ENCODE data around the gene YEATS4. TPM values are rescaled to one million over a fixed set of nuclear protein-coding genes. Genes with fewer than 3 reads are reported as not detected.

YEATS4 gene
- total RNA-seq, 6 experiments from 2014 or later, result 7.3 to 11.1 (median 10.4) TPM

GRCh38 chr12:69343885-69344612 is 15.5 kb upstream of the YEATS4 start:
- H3K27me3 Mint-ChIP-seq (ENCODE audit: insufficient read depth), result peaks cover 38% of the 10 kb centered on the region
- DNase-seq, result no peak
- no peak overlapping the region for H3K4me3 Mint-ChIP-seq
- H3K27ac Mint-ChIP-seq, result no peak overlapping the region
- no peaks in the 10 kb centered on the region for H3K36me3 Mint-ChIP-seq (ENCODE audit: low read depth)
- TF ChIP-seq, protein P1, sequence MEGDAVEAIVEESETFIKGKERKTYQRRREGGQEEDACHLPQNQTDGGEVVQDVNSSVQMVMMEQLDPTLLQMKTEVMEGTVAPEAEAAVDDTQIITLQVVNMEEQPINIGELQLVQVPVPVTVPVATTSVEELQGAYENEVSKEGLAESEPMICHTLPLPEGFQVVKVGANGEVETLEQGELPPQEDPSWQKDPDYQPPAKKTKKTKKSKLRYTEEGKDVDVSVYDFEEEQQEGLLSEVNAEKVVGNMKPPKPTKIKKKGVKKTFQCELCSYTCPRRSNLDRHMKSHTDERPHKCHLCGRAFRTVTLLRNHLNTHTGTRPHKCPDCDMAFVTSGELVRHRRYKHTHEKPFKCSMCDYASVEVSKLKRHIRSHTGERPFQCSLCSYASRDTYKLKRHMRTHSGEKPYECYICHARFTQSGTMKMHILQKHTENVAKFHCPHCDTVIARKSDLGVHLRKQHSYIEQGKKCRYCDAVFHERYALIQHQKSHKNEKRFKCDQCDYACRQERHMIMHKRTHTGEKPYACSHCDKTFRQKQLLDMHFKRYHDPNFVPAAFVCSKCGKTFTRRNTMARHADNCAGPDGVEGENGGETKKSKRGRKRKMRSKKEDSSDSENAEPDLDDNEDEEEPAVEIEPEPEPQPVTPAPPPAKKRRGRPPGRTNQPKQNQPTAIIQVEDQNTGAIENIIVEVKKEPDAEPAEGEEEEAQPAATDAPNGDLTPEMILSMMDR (IDR thresholded peaks at IDR 0.05), result no peak
- H3K4me1 Mint-ChIP-seq (ENCODE audit: low read depth), result no peaks in the 10 kb centered on the region; the same call in 1 of the 2 replicates
- no peaks in the 10 kb centered on the region for H3K9me3 Mint-ChIP-seq

- no peak for DNase-seq
- H3K4me3 Mint-ChIP-seq, result no peak overlapping the region
- no peaks in the 10 kb centered on the region for H3K9me3 Mint-ChIP-seq
- peaks cover 33% of the 10 kb centered on the region for H3K27me3 Mint-ChIP-seq (ENCODE audit: insufficient read depth)
- H3K4me1 Mint-ChIP-seq (ENCODE audit: low read depth), result no peaks in the 10 kb centered on the region; the same call in 1 of the 2 replicates
- H3K27ac Mint-ChIP-seq, result no peak overlapping the region
- TF ChIP-seq, protein P1 (IDR thresholded peaks at IDR 0.05), result no peak
- no peaks in the 10 kb centered on the region for H3K36me3 Mint-ChIP-seq (ENCODE audit: low read depth)
Measured at GRCh38 chr12:69345077-69345476, 14.5 kb upstream of the YEATS4 start.

DNA sequence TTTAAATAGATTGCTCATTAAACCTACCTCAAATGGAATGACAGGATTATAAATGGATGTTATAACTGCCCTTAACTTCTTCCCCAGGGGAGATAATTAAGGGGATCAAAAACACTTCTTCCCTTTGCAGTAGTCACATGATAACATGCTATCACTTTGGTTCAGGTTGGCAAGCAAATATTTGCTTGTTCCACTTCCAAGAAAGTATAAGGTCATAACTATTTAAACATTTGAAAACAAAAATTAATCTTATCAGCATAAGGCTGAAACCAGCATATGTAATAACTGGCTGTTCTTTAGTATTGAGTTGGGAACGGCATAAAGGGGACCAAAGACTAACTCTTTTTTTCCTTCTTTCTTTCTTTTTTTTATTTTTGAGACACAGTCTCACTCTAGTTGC is 13.8 kb upstream of the YEATS4 start:
- TF ChIP-seq, protein P1 (IDR thresholded peaks at IDR 0.05), result no peak
- no peak for DNase-seq
- Mint-ChIP-seq H3K4me1 (ENCODE audit: low read depth) (no peaks in the 10 kb centered on the region; the same call in 1 of the 2 replicates), H3K27ac (no peak overlapping the region), H3K9me3 (no peaks in the 10 kb centered on the region), H3K4me3 (no peak overlapping the region), H3K27me3 (ENCODE audit: insufficient read depth) (peaks cover 31% of the 10 kb centered on the region), H3K36me3 (ENCODE audit: low read depth) (no peaks in the 10 kb centered on the region)

DNA sequence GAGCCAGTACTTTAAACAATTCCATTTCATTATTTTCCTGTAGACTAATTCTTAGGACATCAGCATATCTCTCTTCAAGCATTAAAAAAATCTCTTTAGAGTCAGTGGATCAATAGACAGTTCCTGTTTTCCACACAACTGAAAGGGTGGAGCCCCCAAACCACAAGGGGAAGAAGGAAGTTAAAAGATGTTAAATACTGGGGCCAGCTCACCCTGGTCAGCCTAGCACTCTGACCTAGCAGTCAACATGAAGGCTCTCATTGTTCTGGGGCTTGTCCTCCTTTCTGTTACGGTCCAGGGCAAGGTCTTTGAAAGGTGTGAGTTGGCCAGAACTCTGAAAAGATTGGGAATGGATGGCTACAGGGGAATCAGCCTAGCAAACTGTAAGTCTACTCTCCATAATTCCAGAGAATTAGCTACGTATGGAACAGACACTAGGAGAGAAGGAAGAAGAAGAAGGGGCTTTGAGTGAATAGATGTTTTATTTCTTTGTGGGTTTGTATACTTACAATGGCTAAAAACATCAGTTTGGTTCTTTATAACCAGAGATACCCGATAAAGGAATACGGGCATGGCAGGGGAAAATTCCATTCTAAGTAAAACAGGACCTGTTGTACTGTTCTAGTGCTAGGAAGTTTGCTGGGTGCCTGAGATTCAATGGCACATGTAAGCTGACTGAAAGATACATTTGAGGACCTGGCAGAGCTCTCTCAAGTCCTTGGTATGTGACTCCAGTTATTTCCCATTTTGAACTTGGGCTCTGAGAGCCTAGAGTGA is 11.2 kb upstream of the YEATS4 start, which contains the start of gene LYZ:
TSS of gene LYZ (plus strand) at position 220 of the 777 bp plus-strand sequence. CDS start at position 248, 28 bp downstream.
- Mint-ChIP-seq H3K4me1 (ENCODE audit: low read depth) (no peaks in the 10 kb centered on the region), H3K9me3 (no peaks in the 10 kb centered on the region), H3K4me3 (no peak within 1 kb of the TSS), H3K27ac (no peak within 1 kb of the TSS), H3K36me3 (ENCODE audit: low read depth) (no peaks in the 10 kb centered on the region), H3K27me3 (ENCODE audit: insufficient read depth) (peaks cover 19% of the 10 kb centered on the region)
- TF ChIP-seq, protein P1 (IDR thresholded peaks at IDR 0.05), result no peak
- no peak for DNase-seq

GRCh38 chr12:69350002-69350626 is 9.4 kb upstream of the YEATS4 start:
- TF ChIP-seq, protein P1 (IDR thresholded peaks at IDR 0.05), result no peak
- no peaks in the 10 kb centered on the region for H3K36me3 Mint-ChIP-seq (ENCODE audit: low read depth)
- H3K27ac Mint-ChIP-seq, result no peak overlapping the region

More at GRCh38 chr12:69350002-69350626, 9.4 kb upstream of the YEATS4 start:
- Mint-ChIP-seq H3K27me3 (ENCODE audit: insufficient read depth) (peaks cover 10% of the 10 kb centered on the region; the same call in 1 of the 2 replicates), H3K4me3 (no peak overlapping the region), H3K4me1 (ENCODE audit: low read depth) (no peaks in the 10 kb centered on the region), H3K9me3 (no peaks in the 10 kb centered on the region)
- DNase-seq, result no peak

Data from HFFc6 (cell line).